HG03280 (cell line): Measurements from ENCODE around the gene RALB.

Source experiments
- ATAC-seq: cut with Tn5 transposase; IDR thresholded peaks from one replicate; pipeline ENCODE4 v1.9.1; 2021; ENCODE audit warnings: mild to moderate bottlenecking, moderate library complexity; ENCODE audit not compliant: unreplicated experiment

RALB gene

DNA sequence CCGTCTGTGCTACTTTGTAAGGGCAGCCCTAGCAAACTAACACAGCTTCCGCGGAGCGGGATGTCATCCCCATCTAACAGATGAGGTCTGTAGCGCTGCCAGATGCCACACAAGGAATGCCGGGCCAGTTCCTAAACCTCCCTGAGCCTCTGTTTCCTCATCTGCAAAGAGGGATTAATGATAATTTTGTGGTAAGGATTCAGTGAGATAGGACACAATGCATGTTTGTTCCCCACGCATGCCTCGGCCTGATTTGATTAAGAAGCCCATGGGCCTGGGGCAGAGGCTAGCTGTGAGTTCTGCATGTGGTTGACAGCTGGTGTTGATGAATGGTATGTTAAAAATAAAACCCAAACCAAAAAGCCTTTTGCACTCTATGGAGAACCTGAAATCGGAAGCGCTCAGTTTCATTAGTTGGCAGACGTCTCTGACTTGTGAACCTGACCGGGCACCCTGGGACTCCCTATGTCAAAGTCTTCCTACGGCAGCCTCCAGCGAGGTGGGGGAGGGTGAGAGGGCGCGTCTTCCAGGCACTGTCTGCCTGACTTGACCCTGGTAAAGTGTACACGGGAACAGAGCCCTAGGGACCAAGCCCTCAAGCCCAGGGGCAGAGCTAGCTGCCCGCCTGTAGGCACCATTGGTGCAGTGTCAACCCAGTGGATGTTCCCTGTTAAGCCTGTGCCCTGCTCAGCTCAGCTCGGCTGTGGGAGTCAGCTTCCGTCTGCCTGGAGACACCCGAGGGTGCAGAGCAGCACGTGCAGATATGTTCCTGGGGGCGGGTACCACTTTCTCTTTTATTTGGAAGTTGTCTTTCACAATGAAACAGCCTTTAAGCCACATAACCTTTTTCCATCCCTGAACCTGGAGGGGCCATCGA lies 78.5 kb downstream of the RALB start:
- no peak for ATAC-seq

DNA sequence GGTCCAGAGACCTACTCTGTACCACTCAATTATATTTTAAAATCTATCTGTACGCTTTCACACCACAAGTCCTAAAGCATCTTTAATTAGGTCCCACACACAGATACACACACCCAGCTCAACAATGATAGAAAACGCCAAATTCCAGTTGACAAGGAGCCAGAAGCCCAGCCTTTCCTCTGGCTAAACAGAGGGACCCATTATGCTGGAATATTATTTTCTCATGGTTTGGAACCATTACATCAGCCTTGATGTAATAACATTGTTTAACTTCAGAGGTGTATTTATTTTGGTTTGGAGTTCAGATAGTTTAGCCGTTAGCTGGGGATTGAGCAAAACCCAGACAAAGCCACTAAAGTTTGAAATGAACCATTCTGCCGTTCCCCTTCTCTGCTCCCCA lies 79.3 kb downstream of the RALB start:
- ATAC-seq = no peak

GRCh38 chr2:120332384-120332783 lies 79.7 kb downstream of the RALB start:
- no peak for ATAC-seq

DNA sequence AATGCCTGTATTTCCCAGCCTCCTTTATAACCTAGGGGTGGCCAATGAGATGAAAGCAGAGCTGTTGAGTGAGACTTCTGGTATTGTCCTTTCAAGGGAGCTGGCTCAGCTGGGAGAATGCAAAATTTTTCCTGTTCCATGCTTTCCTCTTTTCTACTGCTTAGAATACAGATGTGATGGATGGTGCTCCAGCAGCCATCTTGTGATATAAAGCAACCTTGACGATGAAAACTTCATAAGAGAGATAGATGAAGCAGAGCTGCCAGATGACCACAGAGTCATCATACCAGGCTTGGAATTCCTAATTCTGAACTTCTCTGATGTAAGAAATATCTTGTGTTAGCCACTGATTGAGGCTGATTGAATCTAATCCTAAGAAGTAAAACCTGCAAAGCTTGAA lies 81.4 kb downstream of the RALB start:
- ATAC-seq = no peak

- ATAC-seq = no peak
Measured at GRCh38 chr2:120336749-120337148, 84.1 kb downstream of the RALB start.

GRCh38 chr2:120338015-120338414 lies 85.4 kb downstream of the RALB start:
- ATAC-seq = no peak

DNA sequence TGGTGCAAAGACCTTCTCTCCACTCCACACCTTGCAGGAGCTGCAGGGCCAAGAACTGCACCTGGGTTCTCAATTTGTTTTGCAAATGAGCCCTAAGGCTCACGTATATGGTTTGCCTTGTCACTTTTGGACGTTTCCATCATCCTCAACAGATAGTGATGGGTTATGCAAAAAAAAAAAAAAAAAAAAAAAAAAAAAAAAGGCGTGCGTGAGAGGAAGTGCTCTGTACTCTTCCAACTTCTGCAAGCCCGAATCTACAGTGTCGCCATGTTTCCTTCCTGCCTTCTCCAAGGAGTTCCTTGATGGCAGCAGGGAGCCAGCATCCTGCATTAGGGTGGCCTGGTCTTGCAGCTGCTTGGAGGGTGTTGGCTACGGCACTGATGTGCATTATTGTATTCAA lies 89.3 kb downstream of the RALB start:
- ATAC-seq = no peak

GRCh38 chr2:120342446-120342845 lies 89.8 kb downstream of the RALB start:
- no peak for ATAC-seq

- no peak for ATAC-seq
Measured at GRCh38 chr2:120343100-120343432, 90.4 kb downstream of the RALB start.

DNA sequence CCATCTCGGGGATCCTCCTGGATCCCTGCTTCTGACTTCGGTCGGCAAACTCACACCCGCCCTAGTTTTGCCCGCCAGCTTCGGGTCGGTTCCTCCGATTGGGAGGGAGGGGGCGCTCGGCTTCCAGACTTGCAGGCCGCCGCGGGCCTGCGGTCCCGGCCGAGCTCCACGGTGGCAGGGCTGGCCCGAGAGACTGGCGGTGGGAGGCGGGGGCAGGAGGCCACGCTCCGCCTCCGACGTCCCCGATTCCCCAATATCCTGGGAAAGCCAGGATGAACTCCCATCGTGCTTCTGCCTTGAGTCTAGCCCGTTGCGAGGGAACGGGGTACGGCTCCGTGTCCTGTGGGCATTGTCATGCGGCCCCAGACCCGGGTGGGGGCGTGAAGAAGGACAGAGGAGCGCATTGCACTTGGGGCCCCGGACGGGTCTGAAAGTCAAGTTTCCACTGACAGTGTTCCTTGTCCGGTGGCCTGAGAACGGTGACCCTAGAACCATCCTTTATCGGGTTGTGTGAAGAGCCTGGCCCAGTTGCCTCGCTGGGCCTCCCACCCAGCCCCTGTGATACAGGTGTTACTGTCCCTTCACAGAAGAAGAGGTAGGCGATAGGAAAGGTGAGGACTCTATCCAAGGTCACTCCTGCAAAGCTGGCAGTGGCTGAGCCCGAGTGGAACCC lies 90.9 kb downstream of the RALB start:
- no peak for ATAC-seq
